WTC11 (cell line): ENCODE data around the gene SPOCK1.

Experiments
- AR ChIP-seq: fragments of 250-450 bp; sonication (Bioruptor Pico); IDR thresholded peaks from 2 replicates; pipeline ENCODE4 v1.9.0; 2021; ENCODE audit warnings: mild to moderate bottlenecking
- ATF1 ChIP-seq: sonication (generic); formaldehyde crosslinking; IDR thresholded peaks from 2 replicates; pipeline ENCODE4 v1.8.1; 2023; ENCODE audit warnings: mild to moderate bottlenecking, moderate library complexity, missing genetic modification reagents
- ATF3 ChIP-seq: sonication (generic); formaldehyde crosslinking; conservative IDR thresholded peaks from 2 replicates; pipeline ENCODE4 v1.8.1; 2022; ENCODE audit warnings: mild to moderate bottlenecking, missing genetic modification reagents
- CREM ChIP-seq: sonication (generic); formaldehyde crosslinking; IDR thresholded peaks from 2 replicates; pipeline ENCODE4 v1.8.1; 2022; ENCODE audit warnings: mild to moderate bottlenecking, missing genetic modification reagents, moderate library complexity
- CTCF ChIP-seq: fragments of 200-600 bp; IDR thresholded peaks from 2 replicates; pipeline ENCODE4 v1.8.0; 2022; ENCODE audit warnings: antibody characterized with exemption
- ELF4 ChIP-seq: sonication (generic); formaldehyde crosslinking; IDR thresholded peaks from 2 replicates; pipeline ENCODE4 v1.8.1; 2022; ENCODE audit warnings: low read depth, mild to moderate bottlenecking, moderate library complexity, missing genetic modification reagents
- MAX ChIP-seq: sonication (generic); formaldehyde crosslinking; IDR thresholded peaks from 2 replicates; pipeline ENCODE4 v1.8.0; 2022; ENCODE audit warnings: mild to moderate bottlenecking, missing genetic modification reagents
- MYBL2 ChIP-seq: sonication (generic); formaldehyde crosslinking; IDR thresholded peaks from 2 replicates; pipeline ENCODE4 v1.8.1; 2023; ENCODE audit warnings: mild to moderate bottlenecking, moderate library complexity, missing genetic modification reagents
- NFE2L1 ChIP-seq: sonication (generic); formaldehyde crosslinking; IDR thresholded peaks from 2 replicates; pipeline ENCODE4 v1.8.1; 2023; ENCODE audit warnings: missing genetic modification reagents
- RORB ChIP-seq: fragments of 250-450 bp; sonication (Bioruptor Pico); IDR thresholded peaks from 2 replicates; pipeline ENCODE4 v1.9.0; 2021; ENCODE audit warnings: mild to moderate bottlenecking
- SP1 ChIP-seq: sonication (generic); formaldehyde crosslinking; conservative IDR thresholded peaks from 2 replicates; pipeline ENCODE4 v1.8.1; 2022; ENCODE audit warnings: missing genetic modification reagents
- TEAD4 ChIP-seq: sonication (generic); formaldehyde crosslinking; IDR thresholded peaks from 2 replicates; pipeline ENCODE4 v1.8.0; 2022; ENCODE audit warnings: mild to moderate bottlenecking, missing genetic modification reagents
- USF1 ChIP-seq: sonication (generic); formaldehyde crosslinking; IDR thresholded peaks from 2 replicates; pipeline ENCODE4 v1.8.0; 2022; ENCODE audit warnings: mild to moderate bottlenecking, missing genetic modification reagents
- USF2 ChIP-seq: sonication (generic); formaldehyde crosslinking; IDR thresholded peaks from 2 replicates; pipeline ENCODE4 v1.8.1; 2023; ENCODE audit warnings: mild to moderate bottlenecking, missing genetic modification reagents, moderate library complexity

- TF ChIP-seq MAX (CRISPR knock-in tag) (no peak), CTCF (no peak), USF2 (CRISPR knock-in tag) (no peak), ELF4 (CRISPR knock-in tag) (no peak), ATF1 (no peak), CREM (CRISPR knock-in tag) (no peak), TEAD4 (CRISPR knock-in tag) (no peak), RORB (CRISPR knock-in tag) (no peak), ATF3 (CRISPR knock-in tag) (no peak), MYBL2 (no peak), USF1 (CRISPR knock-in tag) (no peak), NFE2L1 (no peak), AR (CRISPR knock-in tag) (no peak), SP1 (no peak)
These were observed 11.5 kb upstream of the SPOCK1 start for GRCh38 chr5:137510671-137511070.
